VCaP (cell line): Measurements from ENCODE around the gene RIC1.
"Not testable (repeated sequence)": the region's sequence is repeated elsewhere in the genome, so short reads cannot be mapped to it uniquely, and the experiment has no call there.

Experiments
- H3K27ac ChIP-seq: fragments of 450-650 bp; 2 replicates; pipeline ENCODE4 v1.5.1; 2017
- CTCF ChIP-seq: fragments of 450-650 bp; conservative IDR thresholded peaks from 2 replicates; pipeline ENCODE4 v1.5.1; 2017; ENCODE audit warnings: mild to moderate bottlenecking, moderate library complexity

Gene RIC1

GRCh38 chr9:5718296-5719032 is 89.6 kb downstream of the RIC1 start:
- H3K27ac ChIP-seq: no peak overlapping the region
- TF ChIP-seq CTCF: no peak

GRCh38 chr9:5719100-5719926 is 90.4 kb downstream of the RIC1 start:
- H3K27ac ChIP-seq: no peak overlapping the region
- TF ChIP-seq CTCF: no peak

- TF ChIP-seq CTCF: no peak
- H3K27ac ChIP-seq: no peak overlapping the region
These were observed 91.2 kb downstream of the RIC1 start for GRCh38 chr9:5720151-5720550.

GRCh38 chr9:5721279-5722087 is 92.6 kb downstream of the RIC1 start:
- TF ChIP-seq CTCF: no peak
- peak overlapping the region; percentile 25; the same call in 1 of the 2 replicates for H3K27ac ChIP-seq

GRCh38 chr9:5722679-5723078 is 93.8 kb downstream of the RIC1 start:
- not testable (repeated sequence) for H3K27ac ChIP-seq

GRCh38 chr9:5735072-5735471 is 106.2 kb downstream of the RIC1 start:
- H3K27ac ChIP-seq: no peak overlapping the region
- no peak for TF ChIP-seq CTCF

GRCh38 chr9:5736563-5737346 is 107.8 kb downstream of the RIC1 start:
- no peak overlapping the region for H3K27ac ChIP-seq
- no peak for TF ChIP-seq CTCF
